Testis (tissue), 2 donors: ENCODE data around the gene NEURL1B.

ENCODE experiments used
- POLR2A ChIP-seq: fragments of 450-650 bp; IDR thresholded peaks from one replicate; pipeline ENCODE4 v1.6.1; 2017; ENCODE audit warnings: antibody characterized with exemption, mild to moderate bottlenecking, moderate library complexity
- TF ChIP-seq, protein P1 (sequence below), 3 experiments: fragments of 450-650 bp in 2 of 3; fragments of 200-600 bp in 1 of 3; sonication (generic) in 1 of 3; IDR thresholded peaks; one replicate each; pipeline ENCODE4 v1.5.1; 2016 to 2019; ENCODE audit warnings: antibody characterized with exemption in 3 of 3, mild to moderate bottlenecking in 2 of 3, moderate library complexity in 1 of 3

- no peak for TF ChIP-seq POLR2A
- TF ChIP-seq, protein P1, sequence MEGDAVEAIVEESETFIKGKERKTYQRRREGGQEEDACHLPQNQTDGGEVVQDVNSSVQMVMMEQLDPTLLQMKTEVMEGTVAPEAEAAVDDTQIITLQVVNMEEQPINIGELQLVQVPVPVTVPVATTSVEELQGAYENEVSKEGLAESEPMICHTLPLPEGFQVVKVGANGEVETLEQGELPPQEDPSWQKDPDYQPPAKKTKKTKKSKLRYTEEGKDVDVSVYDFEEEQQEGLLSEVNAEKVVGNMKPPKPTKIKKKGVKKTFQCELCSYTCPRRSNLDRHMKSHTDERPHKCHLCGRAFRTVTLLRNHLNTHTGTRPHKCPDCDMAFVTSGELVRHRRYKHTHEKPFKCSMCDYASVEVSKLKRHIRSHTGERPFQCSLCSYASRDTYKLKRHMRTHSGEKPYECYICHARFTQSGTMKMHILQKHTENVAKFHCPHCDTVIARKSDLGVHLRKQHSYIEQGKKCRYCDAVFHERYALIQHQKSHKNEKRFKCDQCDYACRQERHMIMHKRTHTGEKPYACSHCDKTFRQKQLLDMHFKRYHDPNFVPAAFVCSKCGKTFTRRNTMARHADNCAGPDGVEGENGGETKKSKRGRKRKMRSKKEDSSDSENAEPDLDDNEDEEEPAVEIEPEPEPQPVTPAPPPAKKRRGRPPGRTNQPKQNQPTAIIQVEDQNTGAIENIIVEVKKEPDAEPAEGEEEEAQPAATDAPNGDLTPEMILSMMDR (IDR thresholded peaks at IDR 0.05) = no peak
Measured at GRCh38 chr5:172603251-172603806, 37.7 kb upstream of the NEURL1B start.
